GM21381 (cell line): ENCODE data around the gene TCF12.

Experiments used
- ATAC-seq: cut with Tn5 transposase; IDR thresholded peaks from one replicate; pipeline ENCODE4 v1.9.1; 2021; ENCODE audit warnings: mild to moderate bottlenecking, moderate library complexity; ENCODE audit not compliant: unreplicated experiment

TCF12 gene

DNA sequence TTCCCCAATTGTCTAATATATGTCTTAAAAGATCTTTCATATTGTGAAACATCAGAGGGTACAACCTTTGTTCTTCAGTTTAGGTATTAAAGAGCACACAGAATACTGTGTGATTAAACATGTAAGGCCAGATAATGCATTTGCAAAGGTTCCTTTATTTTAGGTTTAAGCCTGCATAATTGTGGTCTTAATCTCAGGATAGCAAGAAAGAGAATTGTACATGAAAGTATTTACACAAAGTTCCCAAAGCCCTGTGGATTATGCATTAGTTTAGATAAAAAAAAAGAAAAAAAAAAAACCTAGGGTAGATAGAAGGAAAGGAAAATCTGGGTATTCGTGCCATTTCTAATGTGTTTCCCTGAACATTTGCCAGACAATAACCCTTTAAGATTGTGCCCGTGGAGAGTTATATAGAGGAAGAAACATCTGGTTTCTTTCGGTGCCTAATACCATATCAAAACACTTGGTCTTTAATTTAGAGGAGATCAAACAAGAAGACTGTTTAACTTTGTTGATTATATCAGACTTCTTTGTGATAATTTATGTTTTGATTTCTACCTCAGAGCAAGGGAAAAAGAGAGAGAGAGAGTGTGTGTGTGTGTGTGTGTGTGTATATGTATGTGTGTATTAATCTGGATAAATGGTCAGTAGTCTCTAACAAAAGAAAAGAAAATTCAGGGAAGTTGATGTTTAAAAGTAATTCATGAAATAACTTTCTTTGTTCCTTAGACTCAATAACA is 318.3 kb downstream of the TCF12 start:
- no peak for ATAC-seq

DNA sequence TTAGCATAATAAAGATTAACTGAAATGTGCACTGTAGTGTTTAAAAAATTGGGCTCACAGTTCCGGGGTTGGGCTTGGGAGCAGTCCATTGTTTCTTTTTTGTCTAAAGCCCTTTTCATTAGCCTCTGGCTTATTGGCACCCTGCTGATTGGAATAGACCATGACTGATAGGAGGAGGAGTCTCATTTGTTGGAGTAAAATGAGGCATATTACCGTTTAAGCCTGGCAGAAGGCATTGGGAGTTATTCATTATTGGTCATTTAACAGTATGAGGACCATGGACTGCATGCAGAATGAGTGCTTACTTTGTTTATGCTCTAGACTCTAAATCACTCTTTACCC is 318.8 kb downstream of the TCF12 start:
- ATAC-seq, result no peak

DNA sequence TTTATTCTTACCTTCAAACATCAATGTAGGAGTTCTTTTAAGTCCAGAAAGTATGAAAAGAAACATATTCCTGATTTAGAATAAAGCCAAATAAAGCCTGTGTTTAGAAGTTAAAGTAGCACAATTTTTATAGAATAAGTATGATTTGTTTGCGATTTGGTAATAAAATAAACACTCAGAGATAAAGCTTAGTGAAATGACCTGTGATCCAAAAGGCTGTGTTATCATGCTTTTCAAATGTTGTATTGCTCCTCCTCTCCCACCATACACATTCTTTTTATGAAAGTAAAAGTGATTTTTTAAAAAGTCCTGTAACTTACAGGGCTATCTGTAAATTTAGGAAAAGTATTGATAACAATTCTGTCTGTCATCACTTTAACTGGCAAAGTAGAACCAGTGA is 319.2 kb downstream of the TCF12 start:
- no peak for ATAC-seq

DNA sequence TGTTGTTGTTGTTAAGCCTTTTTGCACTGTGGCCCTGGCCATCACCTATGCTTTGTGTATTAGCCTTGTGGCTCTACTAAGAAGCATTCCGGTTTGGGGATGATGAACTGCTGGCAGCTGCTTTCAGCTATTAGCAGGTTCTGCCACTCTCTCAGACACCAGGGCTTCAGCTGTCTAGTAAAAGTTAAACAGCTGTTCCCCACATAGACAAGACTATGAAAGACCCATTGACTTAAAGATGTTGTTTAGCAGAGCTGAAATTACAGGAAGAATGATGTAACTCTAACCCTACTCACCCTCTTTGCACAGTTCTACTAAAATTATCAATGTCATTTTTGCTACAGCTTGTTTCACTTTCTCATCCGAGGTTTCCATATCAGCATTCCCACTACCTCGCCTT is 326.7 kb downstream of the TCF12 start:
- ATAC-seq, result no peak

DNA sequence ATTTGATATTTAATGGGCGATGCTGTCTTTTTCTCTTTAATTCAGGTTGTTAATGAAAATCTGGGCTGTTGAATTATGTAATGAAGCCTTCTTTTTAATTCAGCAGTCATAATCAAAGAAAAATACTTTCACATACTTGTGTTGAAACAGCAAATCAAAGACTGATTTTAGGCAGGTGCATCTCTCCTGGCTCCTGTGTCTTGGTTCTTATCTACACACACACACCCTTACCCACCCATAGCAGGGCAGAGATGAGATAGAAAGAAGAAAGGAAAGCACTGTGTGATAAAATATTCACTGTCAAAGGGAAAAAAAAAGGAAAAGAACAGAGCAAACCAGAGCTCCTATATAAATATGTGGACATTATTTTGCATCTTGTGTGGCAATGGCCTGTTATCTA is 327.3 kb downstream of the TCF12 start:
- no peak for ATAC-seq

DNA sequence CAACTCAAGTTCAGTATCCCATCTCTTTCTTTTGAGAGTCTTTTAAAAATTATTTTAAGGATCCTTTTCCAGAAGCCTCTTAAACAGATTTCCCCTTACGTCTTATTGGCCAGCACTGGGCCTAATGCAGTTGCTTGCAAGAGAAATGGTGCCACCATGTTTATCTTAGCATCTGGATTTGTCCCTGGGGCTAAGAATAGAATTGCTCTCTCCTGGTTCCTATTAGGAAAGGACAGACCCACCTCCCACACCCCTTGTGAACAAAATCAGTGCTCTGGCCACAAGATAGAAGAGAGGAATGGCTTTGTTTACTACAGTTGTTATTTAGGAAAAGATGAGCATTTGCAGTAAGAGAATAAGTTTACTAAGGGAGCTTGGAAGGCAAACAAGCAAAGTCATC is 329.6 kb downstream of the TCF12 start:
- ATAC-seq, result no peak

DNA sequence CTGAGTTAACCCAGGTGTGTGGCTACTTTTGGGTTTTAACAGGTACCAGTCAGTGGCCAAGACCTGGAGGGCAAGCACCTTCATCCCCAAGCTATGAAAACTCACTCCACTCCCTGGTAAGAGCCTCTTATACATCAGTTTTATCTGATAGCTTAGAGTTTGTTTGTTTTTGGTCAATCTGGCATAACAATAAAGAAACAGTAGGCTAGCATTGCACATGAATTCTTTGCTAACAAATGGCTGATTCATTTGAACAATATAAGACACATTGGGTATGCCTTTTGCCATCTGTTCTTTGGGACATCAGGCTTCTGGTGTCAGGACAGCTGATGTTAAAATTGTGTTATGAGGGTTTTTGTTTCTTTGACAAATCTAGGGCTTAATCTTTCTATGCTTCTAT is 332.9 kb downstream of the TCF12 start:
- no peak for ATAC-seq

DNA sequence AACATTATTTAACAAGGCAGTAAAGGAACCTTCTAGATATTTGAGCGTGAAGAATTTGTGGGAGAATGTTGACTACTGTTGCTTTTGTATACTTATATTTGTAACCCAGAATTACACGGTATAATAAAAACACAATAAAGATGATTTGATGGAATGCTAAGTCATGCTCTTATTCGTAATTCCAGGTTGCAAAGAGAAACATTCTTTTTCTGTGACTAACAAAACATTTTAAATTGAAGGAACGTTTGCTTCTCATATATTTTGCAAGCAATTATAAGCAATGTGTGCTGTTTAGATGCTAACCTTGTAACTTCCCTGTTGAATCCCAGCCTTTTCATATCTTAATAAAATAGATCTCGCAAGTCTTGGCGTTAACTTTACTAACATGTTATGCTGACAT is 333.5 kb downstream of the TCF12 start:
- no peak for ATAC-seq

DNA sequence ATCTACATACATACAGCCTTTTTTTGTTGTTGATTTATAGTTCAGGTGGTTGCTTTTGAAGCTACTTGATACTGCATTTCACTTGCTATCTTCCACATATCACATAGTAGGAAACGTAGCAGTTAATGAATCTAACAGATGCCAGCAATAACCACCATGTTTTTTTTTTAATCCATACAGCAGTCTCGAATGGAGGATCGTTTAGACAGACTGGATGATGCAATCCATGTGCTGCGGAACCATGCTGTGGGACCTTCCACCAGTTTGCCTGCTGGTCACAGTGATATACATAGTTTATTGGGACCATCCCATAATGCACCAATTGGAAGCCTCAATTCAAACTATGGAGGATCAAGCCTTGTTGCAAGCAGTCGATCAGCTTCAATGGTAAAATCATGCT is 334.6 kb downstream of the TCF12 start:
- no peak for ATAC-seq

DNA sequence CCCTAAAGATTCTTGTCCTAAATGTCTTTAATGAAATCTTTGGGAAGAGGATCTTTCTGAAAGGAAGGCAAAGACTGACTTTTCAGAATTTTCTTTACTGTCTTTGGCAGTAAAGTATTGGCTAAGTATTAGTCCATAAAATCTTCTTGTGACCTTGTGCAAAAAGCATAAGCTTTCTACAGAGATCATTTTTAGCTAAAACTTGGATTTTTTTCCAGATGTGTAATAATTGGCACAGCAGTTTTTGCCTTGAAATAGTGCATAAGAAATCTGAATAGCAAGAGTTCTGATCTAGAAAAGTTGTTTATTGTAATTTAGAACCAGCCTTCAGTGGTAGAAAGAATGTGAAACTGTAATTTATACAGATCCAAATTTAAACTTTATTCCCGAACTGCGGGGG is 335.1 kb downstream of the TCF12 start:
- no peak for ATAC-seq

DNA sequence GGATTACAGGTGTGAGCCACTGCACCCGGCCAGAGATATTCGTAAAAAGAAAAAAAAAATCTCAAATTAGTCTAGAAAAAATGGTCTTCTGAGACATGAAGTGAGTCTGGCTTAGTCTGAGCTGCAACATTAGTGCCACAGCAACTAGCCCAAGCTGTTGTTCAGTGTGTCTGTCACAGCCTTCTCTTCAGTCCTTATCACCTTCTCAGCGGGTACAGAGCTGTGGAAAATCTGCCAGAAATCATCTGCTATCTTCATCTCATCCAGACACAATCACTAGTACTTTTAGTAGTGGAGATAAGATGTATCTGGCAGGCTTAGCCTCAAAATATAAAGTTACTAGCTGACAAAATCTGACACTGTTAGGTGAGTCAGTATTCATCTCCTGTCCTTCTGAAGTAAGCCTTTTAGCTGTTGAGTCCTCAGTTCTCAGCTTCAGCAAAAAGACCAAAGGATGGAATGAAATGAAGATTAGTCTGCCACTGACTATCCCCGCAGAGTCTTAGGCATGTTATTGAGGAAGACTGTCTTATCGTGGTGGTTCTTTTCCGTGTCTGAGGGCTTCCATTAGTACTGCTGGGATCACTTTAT is 337.4 kb downstream of the TCF12 start:
- no peak for ATAC-seq

DNA sequence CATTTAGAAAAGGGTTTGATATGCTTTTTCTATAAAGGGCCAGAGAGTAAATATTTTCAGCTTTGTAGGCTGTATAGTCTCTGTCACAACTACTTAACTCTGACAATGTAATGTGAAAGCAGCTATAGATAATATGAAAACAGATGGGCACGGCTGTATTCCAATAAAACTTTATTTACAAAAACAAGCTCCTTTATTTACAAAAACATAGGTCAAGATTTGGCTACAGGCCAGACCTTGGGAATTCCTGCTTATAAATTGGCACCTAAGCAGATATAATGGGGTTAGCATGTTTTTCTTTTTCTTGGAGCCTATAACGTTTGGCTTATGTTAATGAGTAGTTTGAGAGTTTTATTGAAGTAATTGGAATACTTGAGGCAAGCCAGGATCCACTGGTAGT is 338.5 kb downstream of the TCF12 start:
- ATAC-seq, result no peak

DNA sequence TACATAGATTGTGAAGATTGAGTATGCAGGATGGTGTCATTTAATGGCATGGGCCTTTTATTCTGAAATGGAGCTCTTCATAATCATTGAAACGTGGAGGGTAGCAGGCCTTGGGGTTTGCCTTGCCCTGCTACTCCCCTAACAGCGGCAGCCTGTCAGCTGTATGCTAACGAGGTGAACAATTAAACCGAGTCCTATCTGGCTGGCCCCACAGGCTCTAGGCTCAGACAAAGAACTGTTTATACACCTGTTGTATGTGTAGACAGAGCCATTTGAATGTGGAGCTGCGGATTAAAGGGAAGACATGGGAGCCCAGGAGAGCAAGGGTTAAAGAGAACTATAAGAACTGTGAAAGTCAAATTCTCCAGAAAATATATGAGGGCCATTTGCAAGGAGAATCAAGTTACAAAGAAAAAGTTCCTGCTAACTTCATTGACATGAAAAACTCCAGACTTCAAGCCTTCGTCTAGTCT is 341.2 kb downstream of the TCF12 start:
- no peak for ATAC-seq

DNA sequence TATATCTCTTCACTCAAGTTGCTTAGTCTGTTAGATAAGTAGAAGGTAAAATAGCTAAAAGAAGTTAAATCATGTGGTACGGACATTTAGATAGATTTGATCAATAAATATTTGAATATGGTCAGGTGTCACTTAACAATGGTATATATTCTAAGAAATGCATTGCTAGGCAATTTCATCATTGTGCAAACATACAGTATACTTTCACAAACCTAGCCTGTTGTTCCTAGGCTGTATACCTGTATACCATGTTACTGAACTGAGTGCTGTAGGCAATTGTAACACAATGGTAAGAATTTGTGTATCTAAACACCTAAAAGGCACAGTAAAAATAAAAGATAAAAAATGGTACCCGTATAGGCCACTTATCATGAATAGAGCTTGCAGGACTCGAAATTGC is 345.1 kb downstream of the TCF12 start:
- ATAC-seq, result no peak

DNA sequence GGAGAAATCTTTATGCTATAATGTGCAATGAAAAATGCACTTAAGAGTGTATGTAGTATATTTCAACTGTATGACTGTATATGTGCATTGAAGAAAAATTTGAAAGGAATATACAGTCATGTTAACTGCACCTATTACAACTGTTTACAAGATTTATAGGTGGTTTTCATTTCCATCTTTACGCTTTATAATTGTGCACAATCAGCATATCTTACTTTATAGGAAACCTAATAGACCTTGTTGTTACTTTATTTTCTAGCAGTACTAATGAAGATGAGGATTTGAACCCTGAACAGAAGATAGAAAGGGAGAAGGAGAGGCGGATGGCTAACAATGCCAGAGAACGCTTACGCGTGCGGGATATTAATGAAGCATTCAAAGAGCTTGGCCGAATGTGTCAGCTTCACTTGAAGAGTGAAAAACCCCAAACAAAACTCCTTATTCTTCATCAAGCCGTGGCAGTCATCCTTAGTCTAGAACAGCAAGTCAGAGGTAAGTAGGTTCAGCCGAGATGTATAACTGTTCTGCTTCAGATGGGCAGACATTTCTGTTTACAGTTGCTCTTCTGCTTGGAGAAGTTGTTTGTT is 354.4 kb downstream of the TCF12 start:
- no peak for ATAC-seq

DNA sequence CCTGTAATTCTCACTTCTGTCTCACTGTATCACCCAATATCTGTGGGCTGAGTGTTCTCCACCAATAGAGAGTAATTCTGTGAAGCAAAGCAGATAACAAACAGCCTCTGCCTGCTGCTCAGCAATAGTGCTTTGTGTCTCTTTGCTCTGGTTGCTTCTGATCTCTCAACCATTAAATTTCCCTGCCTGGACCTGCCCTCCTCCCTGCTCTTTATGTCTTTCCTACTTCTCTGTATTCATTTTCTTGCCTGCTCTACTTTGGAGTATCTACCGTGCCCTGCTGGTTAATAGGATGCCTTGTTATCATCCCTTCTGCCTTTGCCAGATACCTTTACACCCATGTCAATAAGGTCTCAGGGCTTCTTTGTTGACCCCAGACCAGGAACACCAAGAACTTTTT is 355.0 kb downstream of the TCF12 start:
- no peak for ATAC-seq

DNA sequence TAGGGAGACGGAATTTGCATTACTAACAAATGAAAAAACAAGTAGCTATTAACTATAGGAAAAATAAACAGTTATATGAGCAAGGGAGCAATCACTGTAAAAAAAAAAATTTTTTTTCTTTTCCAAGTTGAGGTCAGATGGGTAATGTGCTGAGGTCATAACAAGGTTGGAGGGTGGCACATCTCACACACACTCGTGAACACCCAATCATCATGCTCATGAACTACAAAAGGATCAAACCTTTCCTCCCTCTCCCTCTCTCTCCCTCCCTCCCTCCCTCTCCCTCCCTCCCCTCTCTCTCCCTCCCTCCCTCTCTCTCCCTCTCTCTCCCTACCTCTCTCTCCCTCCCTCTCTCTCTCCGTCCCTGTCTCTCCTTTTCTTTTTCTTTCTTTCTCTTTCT is 360.0 kb downstream of the TCF12 start:
- no peak for ATAC-seq

DNA sequence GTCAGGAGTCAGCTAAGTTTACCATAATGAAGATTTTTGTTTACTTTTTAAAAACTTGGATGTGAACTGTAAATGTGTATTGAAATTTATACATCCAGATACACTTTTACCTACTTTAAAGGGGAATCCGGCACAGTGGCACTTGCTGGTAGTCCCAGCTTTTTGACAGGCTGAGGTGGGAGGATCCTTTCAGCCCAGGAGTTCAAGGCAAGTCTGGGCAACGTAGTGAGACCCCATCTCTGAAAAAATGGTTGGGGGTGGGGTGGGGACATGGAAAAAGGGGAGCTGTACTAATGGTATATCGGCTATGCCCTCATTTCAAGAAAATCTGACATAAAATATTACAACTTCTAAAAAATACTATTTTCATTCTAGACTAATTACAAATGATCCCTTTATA is 362.0 kb downstream of the TCF12 start:
- ATAC-seq, result no peak

DNA sequence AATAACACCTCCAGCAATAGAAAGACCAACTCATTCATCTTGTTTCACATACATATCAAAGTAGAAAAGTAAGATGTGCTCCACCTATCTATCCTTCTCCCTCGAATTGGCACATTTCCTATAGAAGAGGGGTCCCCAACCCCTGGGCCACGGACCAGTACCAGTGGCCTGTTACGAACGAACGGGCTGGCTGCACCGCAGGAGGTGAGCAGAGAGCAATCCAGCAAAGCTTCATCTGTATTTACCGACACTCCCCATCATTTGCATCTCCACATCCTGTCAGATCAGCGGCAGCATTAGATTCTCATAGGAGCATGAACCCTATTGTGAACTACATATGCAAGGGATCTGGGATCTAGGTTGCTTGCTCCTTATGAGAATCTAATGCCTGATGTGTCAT is 362.9 kb downstream of the TCF12 start:
- no peak for ATAC-seq

DNA sequence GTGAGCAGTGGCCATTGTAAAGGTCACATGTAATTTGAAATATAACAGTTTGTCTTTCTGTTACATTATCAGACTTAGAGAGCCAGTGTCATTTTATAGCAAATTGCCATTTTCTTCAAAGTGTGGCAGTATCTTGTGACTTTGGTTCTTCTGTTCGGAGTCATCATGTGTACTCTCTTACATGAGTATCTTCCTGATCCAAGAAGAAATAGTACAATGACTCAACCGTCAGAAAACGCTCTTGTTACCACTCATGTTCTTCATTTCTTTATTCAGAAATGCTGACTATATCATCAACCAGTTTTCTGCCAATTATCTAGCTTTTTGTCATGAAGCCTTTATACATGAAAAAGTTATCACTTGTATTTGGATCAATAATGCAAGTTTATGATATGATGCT is 364.2 kb downstream of the TCF12 start:
- ATAC-seq, result no peak

DNA sequence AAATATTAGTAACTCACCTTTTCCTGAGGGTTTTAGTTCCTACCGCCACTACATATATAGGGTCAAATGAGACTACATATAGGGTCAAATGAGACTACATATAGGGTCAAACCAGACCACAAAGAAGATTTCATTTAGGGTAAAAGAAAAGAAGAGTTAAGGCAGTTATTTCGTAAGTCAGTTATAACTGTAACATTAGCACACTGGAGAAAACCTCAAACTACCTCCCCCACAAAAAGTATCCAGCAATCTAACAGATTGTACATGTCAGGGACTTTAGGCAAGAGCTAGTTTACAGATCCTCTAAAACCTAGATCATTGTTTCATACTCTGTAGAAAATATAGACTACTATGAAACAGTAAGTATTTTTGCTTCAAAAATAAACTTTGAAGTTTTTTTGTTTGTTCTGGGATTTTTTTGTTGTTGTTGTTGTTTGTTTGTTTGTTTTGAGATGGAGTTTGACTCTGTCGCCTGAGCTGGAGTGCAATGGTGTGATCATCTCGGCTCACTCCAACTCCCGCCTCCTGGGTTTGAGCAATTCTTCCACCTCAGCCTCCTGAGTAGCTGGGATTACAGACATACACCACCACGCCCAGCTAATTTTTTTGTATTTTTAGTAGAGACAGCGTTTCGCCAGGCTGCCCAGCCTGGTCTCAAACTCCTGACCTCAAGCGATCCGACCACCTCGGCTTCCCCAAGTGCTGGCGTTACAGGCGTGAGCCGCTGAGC is 365.5 kb downstream of the TCF12 start:
- no peak for ATAC-seq

DNA sequence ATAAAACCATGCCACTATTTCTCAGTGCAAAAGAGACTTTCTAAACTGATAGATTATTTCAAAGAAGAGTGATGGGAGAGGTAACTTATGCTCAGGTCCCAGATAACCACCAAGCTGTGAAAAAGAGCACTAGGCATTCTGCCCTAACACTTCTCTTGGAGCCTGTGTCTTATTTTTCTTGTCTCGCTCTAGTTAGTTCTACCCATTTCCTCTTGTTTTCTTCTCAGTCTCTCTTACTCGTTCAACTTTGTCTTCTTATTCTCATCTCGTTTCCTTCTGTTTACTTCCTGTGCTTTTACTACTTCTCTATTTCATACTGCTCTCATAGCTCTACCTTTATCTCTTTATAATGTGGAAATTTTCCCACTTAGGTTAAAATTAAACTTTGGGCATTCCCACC is 366.1 kb downstream of the TCF12 start:
- ATAC-seq, result no peak
